Subcutaneous adipose tissue (tissue), 4 donors: Measurements from ENCODE around the gene OR52W1. TPM values are rescaled to one million over a fixed set of nuclear protein-coding genes. Genes with fewer than 3 reads are reported as not detected.

Source experiments
- CTCF ChIP-seq: fragments of 450-650 bp; IDR thresholded peaks from one replicate; pipeline ENCODE4 v1.5.1; 2016; ENCODE audit warnings: low read depth, mild to moderate bottlenecking, control low read depth, antibody characterized with exemption, moderate library complexity
- total RNA-seq, 4 donors: library from RNA; depleted of rRNA; stranded (reverse); fragments of >200 nt; gene quantifications; one replicate each; pipeline ENCODE4 v1.1.0, GENCODE V29; 2016

Gene OR52W1
- total RNA-seq, 4 donors from 2014 or later = not detected

DNA sequence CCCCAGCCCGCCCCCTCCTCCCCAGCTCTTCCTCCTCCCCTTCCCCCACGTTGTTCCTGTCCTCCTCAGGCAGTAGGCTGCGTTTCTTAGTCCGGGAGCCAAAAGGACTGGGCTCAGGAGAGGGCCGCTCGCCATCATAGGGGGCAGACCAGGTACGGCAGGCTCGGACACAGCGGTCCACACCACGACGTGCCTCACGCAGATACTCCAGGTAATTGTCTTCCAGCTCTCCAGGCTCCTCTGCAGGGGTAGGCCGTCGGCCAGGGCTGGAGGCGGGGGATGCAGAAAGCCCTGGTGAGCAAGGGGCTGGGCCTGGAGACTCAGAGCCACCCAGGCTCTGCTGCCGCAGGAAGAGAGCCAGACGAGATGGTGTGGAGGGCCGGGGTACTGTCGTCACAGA is 18.7 kb downstream of the OR52W1 start:
- no peak for TF ChIP-seq CTCF

DNA sequence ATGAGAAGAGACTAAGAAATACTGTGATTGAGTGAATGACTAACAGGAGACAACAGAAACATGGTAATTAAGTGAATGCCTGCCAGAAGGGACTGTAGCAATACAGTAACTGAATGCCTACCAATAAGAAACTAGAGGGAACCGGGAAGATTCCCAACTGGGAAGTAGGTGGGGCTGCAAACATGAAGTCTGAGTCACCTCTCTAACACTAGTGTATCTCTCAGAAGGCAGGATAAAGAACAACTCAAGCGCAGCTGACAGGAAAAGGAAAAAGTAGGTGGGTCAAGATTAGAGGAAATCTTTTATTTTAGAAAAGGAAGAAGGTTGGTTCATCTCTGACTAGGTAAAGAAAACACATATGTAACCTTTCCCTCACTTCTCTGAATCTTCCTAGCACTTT is 20.3 kb downstream of the OR52W1 start:
- no peak for TF ChIP-seq CTCF

DNA sequence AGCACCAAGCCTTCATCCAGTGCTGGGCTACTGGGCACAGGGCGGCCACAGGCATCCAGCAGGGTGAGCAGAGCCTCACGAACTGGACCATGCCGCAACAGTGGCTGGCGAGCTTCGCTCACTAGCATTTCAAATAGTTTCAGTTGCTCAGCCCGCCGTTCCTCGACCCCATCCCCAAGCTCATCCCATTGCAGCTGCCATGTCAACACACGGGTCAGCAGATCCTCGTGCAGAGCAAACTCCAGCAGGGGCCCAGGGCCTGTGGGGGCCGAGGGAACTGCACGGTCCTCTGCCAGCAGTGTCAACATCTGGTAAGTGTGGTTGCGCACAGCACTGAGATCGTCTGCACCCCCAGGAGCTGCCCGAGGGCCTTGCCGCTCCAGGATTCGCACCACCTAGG is 24.8 kb downstream of the OR52W1 start:
- TF ChIP-seq CTCF = no peak

DNA sequence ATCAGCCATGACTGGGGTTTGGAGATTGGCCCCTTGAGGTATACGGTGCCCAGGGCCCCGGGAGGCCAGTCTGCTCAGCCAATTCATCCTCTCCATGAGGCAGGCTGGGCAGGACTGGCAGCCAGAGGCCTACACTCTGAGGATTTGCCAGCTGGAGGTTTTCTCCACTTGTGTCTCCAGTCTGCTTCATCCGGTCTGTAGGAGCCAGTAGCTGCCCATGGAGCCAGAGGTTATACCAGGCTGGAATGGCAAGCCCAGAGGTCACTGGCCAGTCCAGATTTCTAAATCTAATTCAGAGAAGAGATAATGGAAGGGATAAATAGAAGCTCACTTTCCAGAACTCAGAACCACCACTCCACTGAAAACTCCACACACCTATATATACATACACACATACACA is 25.4 kb downstream of the OR52W1 start:
- no peak for TF ChIP-seq CTCF

GRCh38 chr11:6225024-6225423 is 26.0 kb downstream of the OR52W1 start:
- TF ChIP-seq CTCF = no peak

DNA sequence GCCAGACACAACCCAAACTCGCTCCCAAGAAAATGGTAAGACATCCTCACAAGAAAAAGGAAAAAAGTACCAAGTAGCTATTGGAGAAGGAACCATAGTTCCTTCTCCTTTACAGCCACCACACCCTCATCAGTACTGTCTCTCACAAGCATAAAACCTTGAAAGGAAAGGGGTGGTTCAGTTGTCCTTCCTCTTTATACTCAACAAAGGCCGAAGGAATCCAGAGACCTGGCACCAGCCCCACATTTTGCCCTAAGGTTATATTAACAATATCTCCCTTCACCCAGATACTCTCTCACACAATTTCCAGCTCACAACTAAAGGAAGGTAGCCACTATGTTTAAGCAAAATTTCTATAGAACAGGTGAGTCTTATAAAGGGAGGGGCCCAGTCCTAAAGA is 26.9 kb downstream of the OR52W1 start:
- TF ChIP-seq CTCF = no peak

GRCh38 chr11:6228520-6228919 is 29.5 kb downstream of the OR52W1 start:
- no peak for TF ChIP-seq CTCF

DNA sequence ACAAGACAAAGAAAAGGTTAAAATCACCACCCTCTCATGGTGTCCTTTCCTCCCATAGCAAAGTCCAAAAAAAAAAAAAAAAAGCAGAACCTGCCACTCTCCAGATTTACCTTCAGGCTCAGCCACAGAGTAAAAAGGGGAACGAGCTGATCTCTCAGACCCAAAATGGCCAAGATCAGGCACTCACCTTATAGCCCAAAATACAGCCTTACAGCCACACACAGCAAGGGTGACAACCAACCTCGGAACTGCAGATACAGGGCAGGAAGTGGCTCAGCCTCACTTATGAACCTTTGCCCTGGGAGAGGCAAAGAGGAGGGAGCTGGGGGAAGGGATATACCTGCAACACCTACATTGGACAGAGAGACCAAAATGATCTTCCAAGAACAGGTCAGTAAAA is 30.9 kb downstream of the OR52W1 start:
- TF ChIP-seq CTCF = no peak
